Activated T-cell treated with anti-CD3 and anti-CD28 coated beads, Interleukin-2, amount 50 U/mL, for 72 hours (primary cell): ENCODE measurements around the gene ALKBH1. TPM values are rescaled to one million over a fixed set of nuclear protein-coding genes. Genes with fewer than 3 reads are reported as not detected.
"Not testable (repeated sequence)": the region's sequence is repeated elsewhere in the genome, so short reads cannot be mapped to it uniquely, and the experiment has no call there.

ENCODE experiments used
- ATAC-seq, 2 donors: fragments of 150-1000 bp; cut with Tn5 transposase; replicated peaks in 1 of 2; 2 replicates each; pipeline ENCODE4 v1.10.0; 2021; ENCODE audit warnings: moderate library complexity in 2 of 2, mild to moderate bottlenecking in 1 of 2
- DNase-seq, 2 donors: peaks; one replicate each; pipeline ENCODE4 v3.0.0; 2021 to 2022; ENCODE audit warnings: mixed read lengths in 1 of 2
- H3K27ac Mint-ChIP-seq: one replicate; pipeline ENCODE4 v1.8.0; 2022; ENCODE audit warnings: mild to moderate bottlenecking, moderate library complexity, mixed read lengths
- H3K27me3 Mint-ChIP-seq: one replicate; pipeline ENCODE4 v1.8.0; 2022; ENCODE audit warnings: low read depth, mixed read lengths
- H3K36me3 Mint-ChIP-seq, 2 donors: one replicate each; pipeline ENCODE4 v1.8.0; 2022; ENCODE audit warnings: mixed read lengths in 2 of 2, mild to moderate bottlenecking in 1 of 2; ENCODE audit not compliant: insufficient read depth in 2 of 2
- H3K4me1 Mint-ChIP-seq: one replicate; pipeline ENCODE4 v1.8.0; 2022; ENCODE audit warnings: low read depth, mixed read lengths
- H3K4me3 Mint-ChIP-seq, 2 donors: one replicate each; pipeline ENCODE4 v1.8.0; 2022; ENCODE audit warnings: mild to moderate bottlenecking in 2 of 2, mixed read lengths in 2 of 2, moderate library complexity in 2 of 2
- H3K9me3 Mint-ChIP-seq, 2 donors: one replicate each; pipeline ENCODE4 v1.8.0; 2022; ENCODE audit warnings: mixed read lengths in 2 of 2
- total RNA-seq, 2 donors: library from RNA; stranded (reverse); gene quantifications; one replicate each; pipeline ENCODE4 v1.2.3, GENCODE V29; 2022

ALKBH1 gene
- 10 to 100 TPM; 18.1 to 18.7 TPM for total RNA-seq

- peaks cover 45% of the 10 kb centered on the region for H3K4me1 Mint-ChIP-seq
- H3K9me3 Mint-ChIP-seq: no peaks in the 10 kb centered on the region
- peaks cover 8 to 24% of the 10 kb centered on the region in 2 donors for H3K36me3 Mint-ChIP-seq
- peak; percentile 89 to 91 for DNase-seq
- peak within 1 kb of the TSS; percentile 90 for H3K27ac Mint-ChIP-seq
- H3K4me3 Mint-ChIP-seq: peak within 1 kb of the TSS; percentile 81 to 93
- ATAC-seq: peak; percentile 97 to 98
- H3K27me3 Mint-ChIP-seq: no peaks in the 10 kb centered on the region
Observed at GRCh38 chr14:77707724-77708408, at the start of gene ALKBH1, which contains the start of gene SLIRP. TSS of gene ALKBH1 (minus strand) at chr14:77708023. CDS start at chr14:77708004, 19 bp downstream. TSS of gene SLIRP (plus strand) at chr14:77708103. CDS start at chr14:77708112, 9 bp downstream.

DNA sequence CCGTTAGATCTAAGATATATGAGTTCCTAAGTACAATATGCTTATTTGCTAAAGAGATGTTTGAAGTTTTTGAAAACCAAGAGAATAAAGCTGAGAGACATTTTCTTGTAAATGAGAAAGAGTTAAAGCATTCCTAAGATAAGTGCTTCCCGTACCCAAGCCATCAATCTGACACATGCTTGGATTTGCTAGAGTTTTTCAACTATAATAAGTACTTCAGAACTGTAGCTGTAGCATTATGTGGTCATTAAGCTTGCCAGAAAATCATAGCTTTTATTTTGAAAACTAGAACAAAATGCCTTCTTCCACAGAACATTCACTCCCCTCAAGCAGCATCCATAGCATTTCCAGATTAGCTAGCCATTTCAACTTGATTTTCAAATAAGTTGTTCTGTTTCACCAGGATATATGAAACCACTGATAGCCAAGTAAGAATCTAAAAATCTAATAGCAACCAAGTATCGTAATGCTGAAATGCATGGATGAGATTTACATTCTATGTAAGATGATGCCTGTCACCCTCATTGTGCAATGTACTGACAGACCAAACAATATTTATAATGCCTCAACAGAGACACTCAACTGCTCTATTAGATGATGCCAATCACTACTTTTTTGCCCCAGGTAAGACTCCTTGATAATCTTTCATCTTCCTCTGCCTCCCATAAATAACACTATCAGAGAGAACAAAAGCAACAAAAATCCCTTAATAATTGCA, 45.1 kb upstream of the ALKBH1 start:
- H3K27me3 Mint-ChIP-seq: no peaks in the 10 kb centered on the region
- H3K9me3 Mint-ChIP-seq: no peaks in the 10 kb centered on the region
- peaks cover 14 to 40% of the 10 kb centered on the region in 2 donors for H3K36me3 Mint-ChIP-seq
- H3K27ac Mint-ChIP-seq: peak overlapping the region; percentile 20
- peaks cover 29% of the 10 kb centered on the region for H3K4me1 Mint-ChIP-seq
- H3K4me3 Mint-ChIP-seq: peak overlapping the region in 1 of 2 donors; percentile 7
- DNase-seq: no peak
- no peak for ATAC-seq

DNA sequence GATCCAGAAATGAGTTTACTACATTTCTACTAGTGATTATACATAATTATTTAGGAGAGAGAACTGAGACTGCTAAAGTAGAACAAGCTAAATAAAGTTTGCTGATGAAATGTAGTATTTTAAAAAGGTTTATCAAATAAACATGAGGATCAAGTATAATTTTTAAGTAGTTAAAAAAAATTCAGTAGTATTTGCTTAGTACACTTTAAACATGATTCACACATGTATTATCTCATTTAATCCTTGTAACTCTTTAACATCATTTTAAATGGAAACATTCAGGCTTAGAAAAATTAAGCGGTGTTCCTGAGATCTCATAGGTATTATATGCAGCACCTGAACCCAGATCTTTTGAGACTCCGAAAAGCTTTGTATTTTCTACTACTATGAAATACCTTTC, 44.4 kb upstream of the ALKBH1 start:
- peaks cover 22% of the 10 kb centered on the region for H3K4me1 Mint-ChIP-seq
- H3K27me3 Mint-ChIP-seq: no peaks in the 10 kb centered on the region
- no peaks in the 10 kb centered on the region for H3K9me3 Mint-ChIP-seq
- DNase-seq: no peak
- H3K4me3 Mint-ChIP-seq: no peak overlapping the region
- peaks cover 11 to 39% of the 10 kb centered on the region in 2 donors for H3K36me3 Mint-ChIP-seq
- H3K27ac Mint-ChIP-seq: no peak overlapping the region
- ATAC-seq: no peak

- not testable (repeated sequence) for H3K27me3 Mint-ChIP-seq, ATAC-seq, DNase-seq, H3K27ac Mint-ChIP-seq, H3K4me1 Mint-ChIP-seq, H3K9me3 Mint-ChIP-seq, H3K4me3 Mint-ChIP-seq
- H3K36me3 Mint-ChIP-seq: peaks cover 13 to 40% of the 10 kb centered on the region in 2 donors
Observed at GRCh38 chr14:77747425-77747824, 39.6 kb upstream of the ALKBH1 start.

DNA sequence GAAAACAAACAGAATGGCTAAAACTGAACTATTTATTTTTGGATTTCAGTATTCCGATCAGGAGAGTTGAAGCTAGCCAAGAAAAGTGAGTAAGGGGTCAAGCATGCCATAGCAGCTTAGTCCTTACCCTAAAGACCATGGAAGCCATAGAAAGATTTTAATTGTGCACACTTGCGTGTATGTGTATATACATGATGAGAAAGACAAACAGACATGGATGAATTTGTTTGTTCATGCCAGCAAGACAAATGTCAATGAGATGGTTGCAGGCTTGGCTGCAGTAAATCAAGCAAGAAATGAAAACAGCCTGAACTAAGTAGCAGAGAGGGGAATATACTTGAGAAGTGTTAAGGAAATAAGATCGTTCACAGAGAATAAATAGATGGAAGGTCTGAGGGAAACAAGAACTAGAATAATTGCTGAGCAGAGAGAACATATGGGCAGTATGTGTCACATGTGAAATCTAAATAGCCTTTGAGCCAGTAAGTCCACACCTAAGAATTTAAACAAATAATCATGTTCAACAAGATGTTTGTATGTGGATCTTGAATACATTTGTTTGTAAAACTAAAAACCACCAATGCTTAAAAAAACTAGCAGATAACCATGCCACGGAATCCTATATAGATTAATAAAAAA, 38.4 kb upstream of the ALKBH1 start:
- ATAC-seq (no peak), DNase-seq (no peak)
- Mint-ChIP-seq H3K27ac (no peak overlapping the region), H3K27me3 (no peaks in the 10 kb centered on the region), H3K36me3 (peaks cover 13 to 40% of the 10 kb centered on the region in 2 donors), H3K4me1 (peaks cover 11% of the 10 kb centered on the region), H3K4me3 (no peak overlapping the region), H3K9me3 (no peaks in the 10 kb centered on the region)

GRCh38 chr14:77741438-77741837, 33.6 kb upstream of the ALKBH1 start:
- Mint-ChIP-seq H3K27ac (peak overlapping the region; percentile 83), H3K4me1 (peaks cover 36% of the 10 kb centered on the region), H3K9me3 (no peaks in the 10 kb centered on the region), H3K27me3 (no peaks in the 10 kb centered on the region), H3K36me3 (peaks cover 8 to 22% of the 10 kb centered on the region in 2 donors), H3K4me3 (peak overlapping the region in 1 of 2 donors; percentile 32)
- DNase-seq (no peak), ATAC-seq (peak in 1 of 2 donors; percentile 17)

GRCh38 chr14:77738559-77739250, 30.9 kb upstream of the ALKBH1 start:
- Mint-ChIP-seq H3K36me3 (peaks cover 5 to 25% of the 10 kb centered on the region in 2 donors), H3K4me1 (peaks cover 52% of the 10 kb centered on the region), H3K4me3 (peak overlapping the region in 1 of 2 donors; percentile 76), H3K27ac (peak overlapping the region; percentile 65), H3K27me3 (no peaks in the 10 kb centered on the region), H3K9me3 (no peaks in the 10 kb centered on the region)
- DNase-seq (peak; percentile 33 to 39), ATAC-seq (peak; percentile 90)

DNA sequence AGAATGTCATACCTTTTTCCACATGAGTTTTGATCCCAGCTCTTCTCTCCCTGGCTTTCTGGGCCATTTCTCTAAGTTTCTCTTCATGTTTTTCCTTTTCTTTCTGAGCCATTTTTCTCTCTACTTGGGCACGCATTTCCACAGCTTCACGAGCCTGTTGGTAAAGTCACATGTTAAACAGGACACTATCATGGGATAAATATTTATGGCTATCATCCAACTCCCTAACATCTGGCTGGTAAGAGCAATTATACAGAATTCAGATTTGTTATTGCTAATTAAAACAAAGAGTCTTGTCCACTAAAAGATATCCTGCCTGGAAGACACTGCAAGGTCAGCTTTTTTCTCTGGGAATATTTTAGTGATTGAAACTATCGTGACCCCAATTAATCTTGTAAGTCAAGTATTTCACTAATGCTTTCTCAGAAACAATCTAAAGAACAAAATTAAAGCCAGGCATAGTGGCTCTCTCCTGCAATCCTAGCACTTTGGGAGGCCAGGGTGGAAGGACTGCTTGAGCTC, 23.2 kb upstream of the ALKBH1 start:
- H3K27me3 Mint-ChIP-seq: no peaks in the 10 kb centered on the region
- H3K27ac Mint-ChIP-seq: peak overlapping the region; percentile 68
- ATAC-seq (no peak), DNase-seq (no peak)
- peaks cover 14 to 57% of the 10 kb centered on the region in 2 donors for H3K36me3 Mint-ChIP-seq
- H3K4me1 Mint-ChIP-seq: peaks cover 13% of the 10 kb centered on the region
- H3K9me3 Mint-ChIP-seq: no peaks in the 10 kb centered on the region
- no peak overlapping the region for H3K4me3 Mint-ChIP-seq

GRCh38 chr14:77722301-77722700, 14.5 kb upstream of the ALKBH1 start:
- Mint-ChIP-seq H3K4me3 (no peak overlapping the region), H3K36me3 (peaks cover 4 to 50% of the 10 kb centered on the region in 2 donors), H3K27ac (peak overlapping the region; percentile 65), H3K27me3 (no peaks in the 10 kb centered on the region), H3K9me3 (no peaks in the 10 kb centered on the region), H3K4me1 (no peaks in the 10 kb centered on the region)
- DNase-seq: no peak
- ATAC-seq: no peak

GRCh38 chr14:77721437-77721836, 13.6 kb upstream of the ALKBH1 start:
- Mint-ChIP-seq H3K36me3 (peaks cover 3 to 43% of the 10 kb centered on the region in 2 donors), H3K27ac (no peak overlapping the region), H3K4me1 (no peaks in the 10 kb centered on the region), H3K27me3 (no peaks in the 10 kb centered on the region), H3K4me3 (no peak overlapping the region), H3K9me3 (no peaks in the 10 kb centered on the region)
- DNase-seq: no peak
- no peak for ATAC-seq

DNA sequence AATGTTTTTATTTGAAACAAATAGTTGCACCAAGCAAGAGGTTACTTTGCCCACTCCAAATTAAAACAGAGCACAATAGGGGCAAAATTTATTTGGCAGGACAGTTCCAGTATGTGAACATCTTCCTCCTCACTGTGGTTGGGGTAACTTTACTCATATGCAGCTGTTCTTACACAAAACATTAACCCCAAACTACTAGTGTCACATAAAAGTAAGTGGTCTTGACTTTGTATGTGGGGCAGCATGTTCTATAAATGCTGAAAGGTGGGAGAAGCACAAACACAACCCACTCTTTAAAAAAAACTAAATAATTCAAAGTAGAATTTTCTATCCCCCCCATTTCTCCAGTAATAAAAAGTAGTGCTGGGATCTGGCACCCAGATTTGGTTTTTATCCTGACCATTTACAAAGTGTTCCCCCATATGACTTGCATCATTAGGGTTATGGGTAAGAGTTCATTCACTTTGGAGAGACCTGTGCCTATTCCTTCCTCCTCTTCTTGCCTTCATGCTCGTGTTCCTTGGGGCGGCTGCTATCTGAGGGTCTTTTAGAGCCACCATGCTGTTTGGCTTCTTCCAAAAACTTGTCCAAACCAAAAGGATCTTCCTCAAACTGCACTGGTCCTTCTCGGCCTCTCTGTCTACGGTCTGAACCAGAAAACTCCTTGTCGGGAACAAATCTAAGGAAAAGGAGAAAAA, 9.9 kb upstream of the ALKBH1 start:
- H3K4me1 Mint-ChIP-seq: peaks cover 33% of the 10 kb centered on the region
- no peaks in the 10 kb centered on the region for H3K9me3 Mint-ChIP-seq
- peak overlapping the region; percentile 82 for H3K27ac Mint-ChIP-seq
- no peak overlapping the region for H3K4me3 Mint-ChIP-seq
- H3K36me3 Mint-ChIP-seq: peaks cover 4 to 40% of the 10 kb centered on the region in 2 donors
- no peaks in the 10 kb centered on the region for H3K27me3 Mint-ChIP-seq
- DNase-seq (no peak), ATAC-seq (no peak)

- H3K27ac Mint-ChIP-seq: peak overlapping the region; percentile 93
- no peaks in the 10 kb centered on the region for H3K27me3 Mint-ChIP-seq
- peak; percentile 25 to 49 for DNase-seq
- peak overlapping the region; percentile 55 to 67 for H3K4me3 Mint-ChIP-seq
- H3K9me3 Mint-ChIP-seq: no peaks in the 10 kb centered on the region
- peaks cover 5 to 38% of the 10 kb centered on the region in 2 donors for H3K36me3 Mint-ChIP-seq
- H3K4me1 Mint-ChIP-seq: peaks cover 43% of the 10 kb centered on the region
- ATAC-seq: peak; percentile 85 to 87
Observed at GRCh38 chr14:77714926-77715325, 7.1 kb upstream of the ALKBH1 start.
